HEK293T (cell line): ENCODE results near the gene RAD51B.
"Not testable (repeated sequence)": the region's sequence is repeated elsewhere in the genome, so short reads cannot be mapped to it uniquely, and the experiment has no call there.

Source experiments
- CTCF ChIA-PET: fragments of 350-600 bp; formaldehyde crosslinking; extraction: SDS; loops from one replicate; lab custom pipeline; 2021; ENCODE audit warnings: antibody characterized with exemption, inconsistent platforms; lab: Yijun Ruan, JAX
- POLR2A ChIA-PET: fragments of 350-600 bp; formaldehyde crosslinking; extraction: SDS; loops from one replicate; lab custom pipeline; 2020; ENCODE audit warnings: antibody characterized with exemption, inconsistent platforms; lab: Yijun Ruan, JAX
- DNase-seq: peaks from one replicate; pipeline ENCODE4 v3.0.0; 2012; ENCODE audit warnings: mixed read lengths; ENCODE audit errors: extremely low spot score
- ARNT ChIP-seq: fragments of 450-650 bp; IDR thresholded peaks from 2 replicates; pipeline ENCODE4 v1.6.1; 2017; ENCODE audit warnings: mild to moderate bottlenecking
- BHLHE40 ChIP-seq: fragments of 450-650 bp; IDR thresholded peaks from 2 replicates; pipeline ENCODE4 v1.6.1; 2016; ENCODE audit warnings: mild to moderate bottlenecking, moderate library complexity, borderline replicate concordance
- CTBP1 ChIP-seq: fragments of 450-650 bp; IDR thresholded peaks from 2 replicates; pipeline ENCODE4 v1.6.1; 2016; ENCODE audit warnings: borderline replicate concordance
- ELF4 ChIP-seq: fragments of 450-650 bp; IDR thresholded peaks from 2 replicates; pipeline ENCODE4 v1.6.1; 2017; ENCODE audit warnings: antibody characterized with exemption
- FOXA1 ChIP-seq: fragments of 450-650 bp; IDR thresholded peaks from 2 replicates; pipeline ENCODE4 v1.6.1; 2016; ENCODE audit warnings: mild to moderate bottlenecking
- FOXK2 ChIP-seq: fragments of 450-650 bp; IDR thresholded peaks from 2 replicates; pipeline ENCODE4 v1.6.1; 2016; ENCODE audit warnings: mild to moderate bottlenecking
- FOXM1 ChIP-seq: fragments of 450-650 bp; IDR thresholded peaks from 2 replicates; pipeline ENCODE4 v1.6.1; 2017; ENCODE audit warnings: mild to moderate bottlenecking, borderline replicate concordance
- HDGF ChIP-seq: fragments of 450-650 bp; IDR thresholded peaks from 2 replicates; pipeline ENCODE4 v1.6.1; 2017; ENCODE audit warnings: antibody characterized with exemption, borderline replicate concordance
- L3MBTL2 ChIP-seq: fragments of 450-650 bp; conservative IDR thresholded peaks from 2 replicates; pipeline ENCODE4 v1.6.1; 2016; ENCODE audit warnings: mild to moderate bottlenecking
- LEF1 ChIP-seq: fragments of 450-650 bp; IDR thresholded peaks from 2 replicates; pipeline ENCODE4 v1.6.1; 2017; ENCODE audit warnings: mild to moderate bottlenecking, borderline replicate concordance
- NFRKB ChIP-seq: fragments of 450-650 bp; IDR thresholded peaks from 2 replicates; pipeline ENCODE4 v1.6.1; 2016; ENCODE audit warnings: mild to moderate bottlenecking, moderate library complexity
- SP1 ChIP-seq: fragments of 450-650 bp; IDR thresholded peaks from 2 replicates; pipeline ENCODE4 v1.6.1; 2017
- SUZ12 ChIP-seq: fragments of 450-650 bp; IDR thresholded peaks from 2 replicates; pipeline ENCODE4 v1.6.1; 2016; ENCODE audit warnings: mild to moderate bottlenecking
- TARDBP ChIP-seq: fragments of 450-650 bp; IDR thresholded peaks from 2 replicates; pipeline ENCODE4 v1.6.1; 2016
- ZNF384 ChIP-seq: fragments of 450-650 bp; IDR thresholded peaks from 2 replicates; pipeline ENCODE4 v1.6.1; 2016
- TF ChIP-seq, protein P1 (sequence below): fragments of 450-650 bp; IDR thresholded peaks from 2 replicates; pipeline ENCODE4 v1.6.1; 2016

The RAD51B gene

DNA sequence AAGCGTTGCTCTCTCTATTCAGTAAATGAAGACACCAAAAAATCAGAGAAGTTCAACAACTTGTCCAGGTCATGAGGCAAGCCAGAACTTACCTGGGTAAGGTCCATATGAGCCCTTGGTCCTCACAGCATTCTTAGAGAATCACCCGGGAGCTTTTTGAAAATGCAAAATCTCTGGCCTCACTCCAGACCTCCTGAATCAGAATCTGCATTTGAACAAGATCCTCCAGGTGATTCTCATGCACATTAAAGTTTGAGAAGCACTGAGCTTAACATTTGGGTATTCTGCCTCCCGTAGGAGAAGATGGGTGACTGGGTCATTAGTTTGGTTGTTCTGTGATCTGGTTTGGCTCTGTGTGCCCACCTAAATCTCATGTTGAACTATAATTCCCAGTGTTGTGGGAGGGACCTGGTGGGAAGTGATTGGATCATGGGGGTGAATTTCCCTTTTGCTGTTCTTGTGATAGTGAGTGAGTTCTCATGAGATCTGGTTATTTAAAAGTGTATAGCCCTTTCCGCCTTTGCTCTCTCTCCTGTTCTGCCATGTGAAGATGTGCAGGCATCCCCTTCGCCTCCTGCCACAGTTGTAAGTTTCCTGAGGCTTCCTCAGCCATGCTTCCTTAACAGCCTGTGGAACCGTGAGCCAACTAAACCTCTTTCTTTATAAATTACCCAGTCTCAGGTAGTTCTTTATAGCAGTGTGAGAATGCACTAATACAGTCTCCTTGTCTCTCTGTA is 221.2 kb downstream of the RAD51B start:
- CTCF ChIA-PET = interaction anchor here (1.3 kb wide), 1 partner anchor 188 kb away, joined by 8 read pairs; no protein-coding TSS in a partner anchor
- no peak for TF ChIP-seq ZNF384
- TF ChIP-seq SUZ12 = no peak
- TF ChIP-seq FOXK2 = no peak
- no peak for TF ChIP-seq SP1
- no peak for TF ChIP-seq L3MBTL2
- TF ChIP-seq HDGF = no peak
- TF ChIP-seq LEF1 = no peak
- TF ChIP-seq, protein P1, sequence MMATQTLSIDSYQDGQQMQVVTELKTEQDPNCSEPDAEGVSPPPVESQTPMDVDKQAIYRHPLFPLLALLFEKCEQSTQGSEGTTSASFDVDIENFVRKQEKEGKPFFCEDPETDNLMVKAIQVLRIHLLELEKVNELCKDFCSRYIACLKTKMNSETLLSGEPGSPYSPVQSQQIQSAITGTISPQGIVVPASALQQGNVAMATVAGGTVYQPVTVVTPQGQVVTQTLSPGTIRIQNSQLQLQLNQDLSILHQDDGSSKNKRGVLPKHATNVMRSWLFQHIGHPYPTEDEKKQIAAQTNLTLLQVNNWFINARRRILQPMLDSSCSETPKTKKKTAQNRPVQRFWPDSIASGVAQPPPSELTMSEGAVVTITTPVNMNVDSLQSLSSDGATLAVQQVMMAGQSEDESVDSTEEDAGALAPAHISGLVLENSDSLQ = no peak
- TF ChIP-seq ARNT = no peak
- TF ChIP-seq FOXA1 = no peak
- DNase-seq = no peak
- POLR2A ChIA-PET = no interaction called here

DNA sequence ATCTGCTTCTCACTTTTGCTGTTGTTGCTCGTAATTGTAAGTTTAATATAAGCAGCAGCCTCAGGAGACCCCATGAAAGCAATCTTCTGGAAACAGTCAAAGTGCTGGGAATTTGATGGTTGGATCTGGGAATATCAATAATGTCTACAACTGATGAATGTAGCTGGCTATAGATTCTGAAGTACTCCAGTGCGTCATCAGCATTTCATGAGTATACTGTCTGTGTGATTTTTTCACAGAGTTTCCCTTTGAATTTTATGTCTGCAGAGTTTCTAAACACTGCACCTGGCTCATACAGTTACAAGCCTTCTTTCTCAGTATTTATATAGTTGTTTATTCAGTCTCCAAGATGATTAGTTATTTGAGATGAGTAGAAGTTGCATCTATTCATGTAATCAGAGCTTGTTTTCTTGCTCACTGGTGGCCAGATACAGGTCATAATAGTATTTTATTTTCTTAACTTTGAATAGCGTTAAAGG is 222.3 kb downstream of the RAD51B start:
- ChIA-PET CTCF (no interaction called here), POLR2A (no interaction called here)
- no peak for DNase-seq
- TF ChIP-seq ZNF384 (no peak), FOXA1 (no peak), SUZ12 (no peak), ELF4 (no peak), FOXM1 (no peak), ARNT (no peak), TARDBP (no peak), CTBP1 (no peak), LEF1 (no peak)
- TF ChIP-seq, protein P1 = no peak

DNA sequence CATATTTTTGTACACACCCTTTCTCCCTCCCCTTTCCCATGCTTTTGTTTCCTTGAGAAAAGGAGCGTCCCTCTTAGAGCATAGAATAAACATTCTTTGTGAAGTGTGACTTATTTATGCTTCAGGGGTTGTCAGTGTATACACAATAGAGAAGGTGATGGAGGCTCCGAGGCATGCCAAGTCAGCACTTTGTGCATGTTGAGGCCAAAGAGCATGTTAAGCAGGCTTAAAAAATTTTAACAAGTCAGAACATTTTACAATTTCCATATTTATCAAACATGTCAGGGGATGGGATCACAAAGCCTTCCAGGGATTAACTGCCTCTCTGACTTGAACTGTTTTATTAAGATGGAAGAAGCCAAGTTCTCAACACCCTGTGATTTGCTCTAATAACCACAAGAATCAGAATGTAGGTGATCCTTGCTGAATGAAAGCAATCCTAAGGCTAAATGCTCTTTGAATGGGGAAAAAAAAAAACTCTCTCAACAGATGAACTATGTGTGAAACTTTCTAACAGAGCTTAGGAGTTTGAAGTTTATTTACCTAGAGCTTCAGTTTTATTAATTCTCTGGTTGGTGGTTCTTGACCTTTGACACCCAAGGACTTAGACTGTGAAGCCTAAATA is 223.1 kb downstream of the RAD51B start:
- no peak for TF ChIP-seq SP1
- TF ChIP-seq, protein P1 = no peak
- TF ChIP-seq TARDBP = no peak
- no peak for TF ChIP-seq FOXK2
- TF ChIP-seq ELF4 = no peak
- no peak for TF ChIP-seq LEF1
- TF ChIP-seq CTBP1 = no peak
- no peak for TF ChIP-seq FOXA1
- no peak for TF ChIP-seq HDGF
- TF ChIP-seq ZNF384 = no peak
- no peak for TF ChIP-seq ARNT
- no peak for TF ChIP-seq SUZ12
- no peak for TF ChIP-seq NFRKB
- TF ChIP-seq FOXM1 = no peak
- no peak for TF ChIP-seq L3MBTL2
- no peak for TF ChIP-seq BHLHE40
- ChIA-PET CTCF (interaction anchor here (0.6 kb wide), 1 partner anchor 65 kb away, joined by 3 read pairs; no protein-coding TSS in a partner anchor), POLR2A (no interaction called here)
- DNase-seq = no peak

DNA sequence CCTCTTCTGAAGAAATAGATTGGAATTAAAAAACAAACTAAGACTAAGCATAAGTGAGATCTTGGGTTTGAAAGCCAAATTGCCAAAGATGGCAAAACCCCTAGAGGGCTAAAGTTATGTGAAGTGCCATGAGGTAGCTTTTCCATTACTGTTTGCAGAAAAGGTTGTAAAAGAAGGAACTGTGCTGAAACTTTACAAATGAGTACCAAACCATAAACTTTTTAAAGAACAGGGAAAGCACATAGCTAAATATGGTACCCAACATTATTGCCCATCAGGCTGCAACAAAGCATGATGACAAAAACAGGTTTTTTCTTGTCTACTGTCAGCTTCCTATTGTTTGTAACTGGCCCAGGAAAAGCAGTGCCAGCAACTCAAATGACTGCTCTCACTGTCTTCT is 224.2 kb downstream of the RAD51B start:
- no peak for DNase-seq
- ChIA-PET CTCF (no interaction called here), POLR2A (no interaction called here)
- TF ChIP-seq ELF4 = no peak
- TF ChIP-seq FOXK2 = no peak
- TF ChIP-seq, protein P1 = no peak
- no peak for TF ChIP-seq BHLHE40
- TF ChIP-seq TARDBP = no peak
- TF ChIP-seq FOXM1 = no peak
- TF ChIP-seq HDGF = no peak
- no peak for TF ChIP-seq NFRKB
- TF ChIP-seq LEF1 = no peak
- no peak for TF ChIP-seq CTBP1
- no peak for TF ChIP-seq SUZ12
- TF ChIP-seq ARNT = no peak
- no peak for TF ChIP-seq FOXA1
- TF ChIP-seq L3MBTL2 = no peak

DNA sequence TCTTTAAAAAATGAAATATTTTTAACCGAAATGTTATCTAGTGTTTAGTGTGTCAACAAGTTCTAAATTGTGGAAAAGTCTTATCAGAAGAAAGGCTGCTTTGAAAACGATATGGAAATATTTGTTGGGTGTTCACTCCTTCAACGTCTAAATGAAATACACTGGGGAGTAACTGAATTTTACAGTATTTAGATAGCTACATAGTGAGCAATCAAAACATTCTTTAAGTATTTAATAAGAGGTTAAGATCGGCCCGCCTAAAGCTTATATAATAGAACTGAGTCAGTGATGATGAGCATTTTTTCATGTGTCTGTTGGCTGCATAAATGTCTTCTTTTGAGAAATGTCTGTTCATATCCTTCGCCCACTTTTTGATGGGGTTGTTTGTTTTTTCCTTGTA is 228.3 kb downstream of the RAD51B start:
- POLR2A ChIA-PET = no interaction called here
- CTCF ChIA-PET = no interaction called here
- no peak for DNase-seq
- TF ChIP-seq ELF4 (no peak), NFRKB (no peak), CTBP1 (no peak), FOXM1 (no peak)

DNA sequence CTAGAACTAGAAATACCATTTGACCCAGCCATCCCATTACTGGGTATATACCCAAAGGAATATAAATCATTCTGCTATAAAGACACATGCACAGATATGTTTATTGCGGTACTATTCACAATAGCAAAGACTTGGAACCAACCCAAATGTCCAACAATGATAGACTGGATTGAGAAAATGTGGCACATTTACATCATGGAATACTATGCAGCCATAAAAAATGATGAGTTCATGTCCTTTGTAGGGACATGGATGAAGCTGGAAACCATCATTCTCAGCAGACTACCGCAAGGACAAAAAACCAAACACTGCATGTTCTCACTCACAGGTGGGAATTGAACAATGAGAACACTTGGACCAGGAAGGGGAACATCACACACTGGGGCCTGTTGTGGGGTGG is 229.2 kb downstream of the RAD51B start:
- DNase-seq, CTCF ChIA-PET, POLR2A ChIA-PET: not testable (repeated sequence)
